Mesenchymal stem cell (in vitro differentiated cells and primary cell): ENCODE results near the gene MTIF3.

ENCODE experiments used
- DNase-seq: peaks from one replicate; pipeline ENCODE4 v3.0.0-alpha.2; 2013
- H2AFZ ChIP-seq: one replicate; pipeline ENCODE4 v1.6.1; 2013; ENCODE audit warnings: low read depth, mild to moderate bottlenecking, control low read depth, inconsistent platforms, low read length, moderate library complexity
- H2AK5ac ChIP-seq: 2 replicates; pipeline ENCODE4 v1.6.1; 2013; ENCODE audit warnings: low read length, moderate library complexity, mild to moderate bottlenecking, inconsistent platforms; ENCODE audit not compliant: severe bottlenecking
- H2BK120ac ChIP-seq: one replicate; pipeline ENCODE4 v1.6.1; 2013; ENCODE audit warnings: low read depth, mild to moderate bottlenecking, inconsistent platforms, low read length, moderate library complexity
- H2BK12ac ChIP-seq, 2 experiments: one replicate each; pipeline ENCODE4 v1.6.1; 2013; ENCODE audit warnings: inconsistent platforms in 2 of 2, low read length in 2 of 2, mild to moderate bottlenecking in 2 of 2, moderate library complexity in 2 of 2, control low read depth in 1 of 2
- H2BK15ac ChIP-seq: one replicate; pipeline ENCODE4 v1.6.1; 2013; ENCODE audit warnings: mild to moderate bottlenecking, low read depth, inconsistent platforms; ENCODE audit not compliant: poor library complexity, severe bottlenecking
- H2BK5ac ChIP-seq: 2 replicates; pipeline ENCODE4 v1.6.1; 2013; ENCODE audit warnings: low read depth, mild to moderate bottlenecking, low read length, control low read depth, inconsistent platforms; ENCODE audit not compliant: poor library complexity, severe bottlenecking
- H3K14ac ChIP-seq, 2 experiments: one replicate each; pipeline ENCODE4 v1.6.1; 2013; ENCODE audit warnings: inconsistent platforms in 2 of 2, low read length in 2 of 2, control low read depth in 1 of 2, mild to moderate bottlenecking in 1 of 2, moderate library complexity in 1 of 2
- H3K18ac ChIP-seq, 2 experiments: one replicate each; pipeline ENCODE4 v1.6.1; 2013; ENCODE audit warnings: inconsistent platforms in 2 of 2, low read length in 2 of 2, control low read depth in 1 of 2, low read depth in 1 of 2, mild to moderate bottlenecking in 1 of 2
- H3K23ac ChIP-seq, 2 experiments: one replicate each; pipeline ENCODE4 v1.6.1; 2013; ENCODE audit warnings: inconsistent platforms in 2 of 2, low read length in 2 of 2, mild to moderate bottlenecking in 2 of 2, moderate library complexity in 2 of 2, control low read depth in 1 of 2
- H3K27ac ChIP-seq: 2 replicates; pipeline ENCODE4 v1.5.1; 2013; ENCODE audit warnings: mild to moderate bottlenecking, moderate library complexity, low read length, control low read depth, inconsistent platforms; ENCODE audit not compliant: poor library complexity, severe bottlenecking
- H3K27me3 ChIP-seq, 2 experiments: 2 replicates each; pipeline versions ENCODE4 v1.6.1 to v1.7.0; 2013; ENCODE audit warnings: low read length in 2 of 2, mild to moderate bottlenecking in 2 of 2, moderate library complexity in 2 of 2, control low read depth in 1 of 2, inconsistent platforms in 1 of 2; ENCODE audit not compliant: control insufficient read depth in 1 of 2, insufficient read depth in 1 of 2
- H3K36me3 ChIP-seq, 2 experiments: 2 replicates each; pipeline versions ENCODE4 v1.6.1 to v1.7.0; 2013; ENCODE audit warnings: low read length in 2 of 2, control low read depth in 1 of 2, inconsistent platforms in 1 of 2, low read depth in 1 of 2, mild to moderate bottlenecking in 1 of 2; ENCODE audit not compliant: insufficient read depth in 2 of 2, control insufficient read depth in 1 of 2
- H3K4ac ChIP-seq, 2 experiments: one replicate each; pipeline ENCODE4 v1.6.1; 2013; ENCODE audit warnings: inconsistent platforms in 2 of 2, low read length in 2 of 2, mild to moderate bottlenecking in 2 of 2, moderate library complexity in 2 of 2, control low read depth in 1 of 2, low read depth in 1 of 2
- H3K4me1 ChIP-seq: 2 replicates; pipeline ENCODE4 v1.6.1; 2013; ENCODE audit warnings: low read depth, low read length, control low read depth; ENCODE audit not compliant: control insufficient read depth, insufficient read depth
- H3K4me2 ChIP-seq: 2 replicates; pipeline ENCODE4 v1.6.1; 2013; ENCODE audit warnings: low read length, mild to moderate bottlenecking, inconsistent platforms; ENCODE audit not compliant: poor library complexity, severe bottlenecking
- H3K4me3 ChIP-seq, 2 experiments: 2 replicates each; pipeline versions ENCODE4 v1.5.1 to v1.7.0; 2013; ENCODE audit warnings: low read length in 2 of 2, mild to moderate bottlenecking in 2 of 2, control low read depth in 1 of 2, low read depth in 1 of 2; ENCODE audit not compliant: insufficient read depth in 1 of 2
- H3K79me1 ChIP-seq: replicated peaks from 2 replicates; pipeline ENCODE4 v1.6.1; 2013; ENCODE audit warnings: mild to moderate bottlenecking, control low read depth, low read length, inconsistent platforms; ENCODE audit not compliant: poor library complexity, severe bottlenecking
- H3K9ac ChIP-seq: 2 replicates; pipeline ENCODE4 v1.7.0; 2013; ENCODE audit warnings: mild to moderate bottlenecking, low read length, moderate library complexity
- H3K9me3 ChIP-seq: 2 replicates; pipeline ENCODE4 v1.7.0; 2013; ENCODE audit warnings: mild to moderate bottlenecking, low read length; ENCODE audit not compliant: control insufficient read depth
- H4K8ac ChIP-seq: one replicate; pipeline ENCODE4 v1.6.1; 2013; ENCODE audit warnings: inconsistent platforms, mild to moderate bottlenecking, low read length, moderate library complexity
- H4K91ac ChIP-seq: one replicate; pipeline ENCODE4 v1.6.1; 2013; ENCODE audit warnings: mild to moderate bottlenecking, low read length, inconsistent platforms
- WGBS: methylation state at CpG from one replicate; pipeline ENCODE4 v1.1.7; 2013; ENCODE audit warnings: mixed read lengths; 5-methylcytosine and 5-hydroxymethylcytosine counted together

The MTIF3 gene

GRCh38 chr13:27424246-27425157 is 25.9 kb downstream of the MTIF3 start, which contains the start of gene GTF3A:
Gene GTF3A (plus strand): TSS chr13:27424619.
- H4K91ac ChIP-seq: peak within 1 kb of the TSS; percentile 80
- 1% methylated on average over 82 of the region's 85 CpGs for WGBS
- H3K9me3 ChIP-seq: no peaks in the 10 kb centered on the region
- peak within 1 kb of the TSS; percentile 93 for H2AFZ ChIP-seq
- peak within 1 kb of the TSS; percentile 98 for H4K8ac ChIP-seq
- DNase-seq: peak; percentile 80
- peak within 1 kb of the TSS; percentile 71 for H2AK5ac ChIP-seq
- H3K14ac ChIP-seq: peak within 1 kb of the TSS in 1 of 2 experiments; percentile 82
- peak within 1 kb of the TSS; percentile 79 to 93 for H3K18ac ChIP-seq
- peak within 1 kb of the TSS; percentile 93 for H3K4me2 ChIP-seq
- H2BK12ac ChIP-seq: peak within 1 kb of the TSS; percentile 16 to 75
- peak within 1 kb of the TSS; percentile 46 to 83 for H3K4ac ChIP-seq
- H3K79me1 ChIP-seq: peaks cover 23% of the 10 kb centered on the region
- H2BK15ac ChIP-seq: peak within 1 kb of the TSS; percentile 64
- H3K27me3 ChIP-seq: no peaks in the 10 kb centered on the region
- no peak within 1 kb of the TSS for H2BK120ac ChIP-seq
- peak within 1 kb of the TSS; percentile 45 for H2BK5ac ChIP-seq
- H3K23ac ChIP-seq: peak within 1 kb of the TSS; percentile 37 to 51
- H3K36me3 ChIP-seq: peaks cover 15 to 25% of the 10 kb centered on the region in 2 experiments
- peak within 1 kb of the TSS; percentile 93 for H3K9ac ChIP-seq
- peak within 1 kb of the TSS; percentile 67 for H3K27ac ChIP-seq
- peak within 1 kb of the TSS; percentile 70 to 87 for H3K4me3 ChIP-seq
- peaks cover 21% of the 10 kb centered on the region for H3K4me1 ChIP-seq

- Histone ChIP-seq H2BK120ac (no peak overlapping the region), H2AK5ac (no peak overlapping the region), H3K23ac (no peak overlapping the region), H2BK12ac (no peak overlapping the region), H3K4me1 (peaks cover 21% of the 10 kb centered on the region), H3K79me1 (peaks cover 16% of the 10 kb centered on the region), H4K91ac (no peak overlapping the region), H3K14ac (no peak overlapping the region), H3K27me3 (no peaks in the 10 kb centered on the region), H3K27ac (no peak overlapping the region), H3K4me3 (no peak overlapping the region), H3K4ac (no peak overlapping the region), H2BK15ac (no peak overlapping the region), H3K18ac (no peak overlapping the region), H3K9me3 (no peaks in the 10 kb centered on the region), H3K4me2 (no peak overlapping the region), H2AFZ (no peak overlapping the region), H4K8ac (no peak overlapping the region), H3K9ac (no peak overlapping the region), H2BK5ac (no peak overlapping the region), H3K36me3 (peaks cover 8 to 13% of the 10 kb centered on the region in 2 experiments)
- no peak for DNase-seq
- WGBS: 96% methylated on average over 7 of the region's 7 CpGs
These were observed 27.0 kb downstream of the MTIF3 start for GRCh38 chr13:27423333-27423732.

GRCh38 chr13:27421101-27421871 is 29.1 kb downstream of the MTIF3 start:
- Histone ChIP-seq H3K4ac (no peak overlapping the region), H3K4me2 (no peak overlapping the region), H3K36me3 (no peaks in the 10 kb centered on the region), H3K18ac (no peak overlapping the region), H3K79me1 (peaks cover 4% of the 10 kb centered on the region), H2BK120ac (no peak overlapping the region), H2AFZ (no peak overlapping the region), H4K8ac (no peak overlapping the region), H2BK15ac (no peak overlapping the region), H2AK5ac (no peak overlapping the region), H3K27ac (no peak overlapping the region), H2BK12ac (no peak overlapping the region), H4K91ac (peak overlapping the region; percentile 34), H3K23ac (no peak overlapping the region), H2BK5ac (no peak overlapping the region), H3K27me3 (peaks cover 8 to 9% of the 10 kb centered on the region in 2 experiments), H3K9me3 (no peaks in the 10 kb centered on the region), H3K4me3 (no peak overlapping the region), H3K14ac (no peak overlapping the region), H3K9ac (no peak overlapping the region), H3K4me1 (peaks cover 15% of the 10 kb centered on the region)
- WGBS: 92% methylated on average over 4 of the region's 8 CpGs
- DNase-seq: no peak

DNA sequence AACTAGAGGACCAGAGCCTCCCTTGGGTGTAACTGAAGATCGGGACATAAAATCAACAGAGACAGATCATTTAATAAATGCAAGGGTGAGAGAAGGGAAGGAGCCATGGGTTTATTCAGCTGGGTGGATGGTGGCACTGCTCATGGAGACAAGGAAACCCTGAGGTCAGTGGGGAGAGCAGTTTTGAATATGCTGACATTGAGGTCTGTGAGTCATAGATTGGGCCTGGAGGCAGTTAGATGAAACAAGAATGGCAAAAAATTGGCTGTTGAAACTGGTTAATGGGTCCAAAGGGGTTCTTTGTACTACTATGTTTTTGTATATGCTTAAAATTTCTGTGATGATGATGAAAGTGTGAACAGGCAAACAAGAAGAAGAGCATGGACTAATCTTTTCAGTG is 31.0 kb downstream of the MTIF3 start:
- no peak overlapping the region for H4K91ac ChIP-seq
- H3K27me3 ChIP-seq: peaks cover 26 to 29% of the 10 kb centered on the region in 2 experiments
- H3K36me3 ChIP-seq: no peaks in the 10 kb centered on the region
- H3K4me1 ChIP-seq: peaks cover 1% of the 10 kb centered on the region
- H2AFZ ChIP-seq: no peak overlapping the region
- no peak overlapping the region for H3K23ac ChIP-seq
- no peak overlapping the region for H3K27ac ChIP-seq
- H3K79me1 ChIP-seq: no peaks in the 10 kb centered on the region
- H3K4me2 ChIP-seq: no peak overlapping the region
- no peaks in the 10 kb centered on the region for H3K9me3 ChIP-seq
- WGBS: 94% methylated on average over 1 of the region's 1 CpG
- no peak overlapping the region for H3K9ac ChIP-seq
- H3K4ac ChIP-seq: no peak overlapping the region
- no peak overlapping the region for H2BK12ac ChIP-seq
- no peak overlapping the region for H4K8ac ChIP-seq
- DNase-seq: no peak
- H2BK15ac ChIP-seq: no peak overlapping the region
- H3K14ac ChIP-seq: no peak overlapping the region
- no peak overlapping the region for H2BK5ac ChIP-seq
- H3K18ac ChIP-seq: no peak overlapping the region
- no peak overlapping the region for H2AK5ac ChIP-seq
- no peak overlapping the region for H2BK120ac ChIP-seq
- H3K4me3 ChIP-seq: no peak overlapping the region
